ACHN (cell line): ENCODE measurements around the gene DNMT1.
A peak's percentile ranks its signal among the peaks of the same experiment; 100 is the strongest.
"Not testable (repeated sequence)": the region's sequence is repeated elsewhere in the genome, so short reads cannot be mapped to it uniquely, and the experiment has no call there.

Source experiments
- DNase-seq: peaks from one replicate; pipeline ENCODE4 v3.0.0-alpha.2; 2015
- in situ Hi-C: cut with HindIII; loops from 2 replicates; pipeline ENCODE4 v1.10.0; 2017; ENCODE audit warnings: low sequenced_read_pairs, low pct_ligation_motif_present, low pct_unique_long_range_greater_than_20kb

The DNMT1 gene

GRCh38 chr19:10194500-10195198 lies at the start of gene DNMT1:
TSS of gene DNMT1 (minus strand) at chr19:10194953. CDS start at chr19:10194899, 54 bp downstream.
- DNase-seq: peak; percentile 93
- in situ Hi-C loops: no loop called here

GRCh38 chr19:10243606-10244005 lies 48.9 kb upstream of the DNMT1 start:
- in situ Hi-C loops: no loop called here
- DNase-seq: no peak

DNA sequence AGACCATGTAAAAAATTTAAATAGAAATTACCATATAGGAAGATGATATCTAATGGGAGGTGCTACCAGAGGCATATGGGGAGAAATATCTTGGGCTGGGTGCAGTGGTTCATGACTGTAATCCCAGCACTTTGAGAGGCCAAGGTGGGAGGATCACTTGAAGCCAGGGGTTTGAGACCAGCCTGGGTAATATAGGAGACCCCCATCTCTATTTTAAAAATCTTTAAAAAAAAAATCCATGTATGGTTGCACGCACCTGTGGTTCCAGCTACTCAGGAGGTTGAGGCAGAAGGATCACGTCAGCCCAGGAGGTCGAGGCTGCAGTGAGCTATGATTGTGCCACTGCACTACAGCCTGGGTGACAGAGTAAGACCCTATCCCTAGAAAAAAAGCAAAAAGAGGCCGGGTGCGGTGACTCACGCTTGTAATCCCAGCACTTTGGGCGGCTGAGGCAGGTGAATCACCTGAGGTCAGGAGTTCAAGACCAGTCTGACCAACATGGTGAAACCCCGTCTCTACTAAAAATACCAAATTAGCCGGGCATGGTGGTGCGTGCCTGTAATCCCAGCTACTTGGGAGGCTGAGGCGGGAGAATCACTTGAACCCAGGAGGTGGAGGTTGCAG lies 47.2 kb upstream of the DNMT1 start:
- DNase-seq, in situ Hi-C loops: not testable (repeated sequence)

- in situ Hi-C loops: no loop called here
- DNase-seq: no peak
Measured at GRCh38 chr19:10238172-10238783, 43.5 kb upstream of the DNMT1 start.

- in situ Hi-C loops: no loop called here
Measured at GRCh38 chr19:10237702-10238101, 42.9 kb upstream of the DNMT1 start.

GRCh38 chr19:10235409-10235808 lies 40.7 kb upstream of the DNMT1 start:
- DNase-seq, in situ Hi-C loops: not testable (repeated sequence)

More at GRCh38 chr19:10237702-10238101, 42.9 kb upstream of the DNMT1 start:
- no peak for DNase-seq

- in situ Hi-C loops: no loop called here
- DNase-seq: no peak
Measured at GRCh38 chr19:10235003-10235402, 40.2 kb upstream of the DNMT1 start.

- in situ Hi-C loops: no loop called here
- no peak for DNase-seq
Measured at GRCh38 chr19:10233946-10234345, 39.2 kb upstream of the DNMT1 start.

- DNase-seq: no peak
- in situ Hi-C loops: no loop called here
Measured at GRCh38 chr19:10231612-10232228, 37.0 kb upstream of the DNMT1 start.

DNA sequence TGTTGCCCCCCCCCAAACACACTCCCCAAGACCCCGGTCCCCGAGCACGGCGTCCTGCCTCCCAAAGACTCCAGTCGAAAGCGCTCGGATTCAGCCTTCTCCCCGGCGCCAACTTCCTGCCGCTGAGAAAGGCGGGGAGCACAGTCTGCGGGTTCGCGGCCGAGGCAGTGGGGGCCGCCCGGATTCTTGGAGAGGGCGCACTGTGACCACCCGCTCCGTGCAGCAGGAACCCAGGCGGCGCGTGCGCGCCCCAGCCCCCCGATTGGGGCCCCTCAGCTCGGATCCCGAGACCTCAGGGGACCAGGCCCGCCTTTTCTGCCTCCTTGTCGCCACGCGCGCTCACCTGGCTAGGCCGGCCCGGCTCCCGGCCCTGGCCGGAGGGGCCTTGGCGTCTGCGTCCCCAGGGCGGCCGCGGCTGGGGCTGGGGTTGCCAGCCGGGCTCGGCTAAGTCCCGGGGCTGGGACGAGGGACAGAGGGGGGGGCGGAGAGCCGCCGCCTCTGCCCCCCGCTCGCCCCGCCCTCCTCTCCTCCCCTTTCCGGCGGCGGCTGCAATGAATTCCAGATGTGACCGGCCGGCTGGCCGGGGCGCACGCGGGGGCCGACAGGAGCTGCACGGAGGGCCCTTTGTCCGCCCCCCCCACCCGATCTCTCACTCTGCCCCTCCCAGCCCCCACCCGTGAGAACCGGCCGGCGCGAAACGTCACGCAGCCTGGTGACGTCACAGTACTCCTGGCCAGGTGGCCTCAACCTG lies 36.3 kb upstream of the DNMT1 start, which contains the start of gene S1PR2:
TSS of gene S1PR2 (minus strand) at position 471 of the 751 bp plus-strand sequence. CDS start 6,426 bp downstream, outside the sequence.
- peak; percentile 34 for DNase-seq
- in situ Hi-C loops: no loop called here

GRCh38 chr19:10230173-10230860 lies 35.6 kb upstream of the DNMT1 start:
- DNase-seq: no peak
- in situ Hi-C loops: no loop called here

- in situ Hi-C loops: no loop called here
- peak; percentile 37 for DNase-seq
Measured at GRCh38 chr19:10228920-10229319, 34.2 kb upstream of the DNMT1 start.

- in situ Hi-C loops: no loop called here
- no peak for DNase-seq
Measured at GRCh38 chr19:10228393-10228792, 33.6 kb upstream of the DNMT1 start.

GRCh38 chr19:10227026-10227971 lies 32.5 kb upstream of the DNMT1 start:
- in situ Hi-C loops: no loop called here
- no peak for DNase-seq

DNA sequence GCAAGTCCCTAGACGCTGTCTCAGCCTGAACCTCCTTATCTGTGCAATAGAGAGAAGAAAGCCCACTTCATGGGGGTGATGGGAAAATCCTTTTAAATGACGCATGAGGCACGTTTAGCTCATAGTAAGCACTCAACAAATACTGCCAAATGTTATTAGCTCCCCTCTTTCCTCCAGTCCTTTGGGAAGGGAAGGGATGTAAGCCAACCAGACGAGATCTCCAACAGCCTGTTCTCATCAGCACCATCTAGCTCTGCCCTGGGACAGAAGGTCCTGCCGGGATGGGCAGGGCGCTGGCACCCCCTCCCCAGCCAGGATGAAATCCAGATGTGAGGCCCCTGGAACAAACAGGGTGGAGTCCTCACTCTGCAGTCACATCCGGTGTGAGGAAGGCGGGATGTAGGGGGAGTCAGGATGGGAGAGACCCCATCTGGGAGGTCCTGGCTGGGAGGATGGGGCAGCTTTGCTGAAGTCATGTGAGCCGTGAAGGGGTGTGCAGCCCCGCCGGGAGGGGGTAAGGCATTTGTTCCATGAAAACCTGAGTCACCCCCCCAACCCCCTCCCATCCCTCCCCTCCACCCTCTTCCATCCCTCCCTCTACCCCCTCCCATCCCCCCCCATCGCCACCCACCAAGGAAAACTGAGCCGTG lies 31.7 kb upstream of the DNMT1 start:
- no peak for DNase-seq
- in situ Hi-C loops: no loop called here

DNA sequence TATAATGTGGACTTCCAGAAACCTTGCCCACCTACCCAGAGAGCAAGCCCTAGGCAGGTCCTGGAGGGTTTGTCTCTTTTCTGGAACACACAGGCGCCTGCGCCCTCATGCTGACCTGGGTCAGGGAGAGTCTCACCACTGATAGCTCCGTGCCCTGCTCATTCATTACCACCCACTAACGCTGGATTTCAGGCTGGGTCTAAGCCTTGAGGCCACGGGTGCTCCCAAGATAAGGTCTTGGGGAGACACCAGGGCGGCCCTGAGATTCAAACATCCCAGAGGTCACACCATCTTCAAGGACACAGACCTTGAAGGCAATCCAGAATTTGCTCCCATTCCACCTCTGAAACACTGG lies 31.2 kb upstream of the DNMT1 start:
- in situ Hi-C loops: no loop called here
- DNase-seq: no peak

GRCh38 chr19:10224337-10224736 lies 29.6 kb upstream of the DNMT1 start:
- DNase-seq: no peak
- in situ Hi-C loops: no loop called here
